Mammary epithelial cell (primary cell): Measurements from ENCODE around the gene SEC24D.

Source experiments
- EZH2 ChIP-seq: IDR thresholded peaks from 2 replicates; pipeline ENCODE4 v1.6.1; 2012; ENCODE audit warnings: low read length, inconsistent platforms, borderline replicate concordance
- TF ChIP-seq, protein P1 (sequence below), 2 donors: IDR thresholded peaks in 1 of 2; conservative IDR thresholded peaks in 1 of 2; 2 replicates each; pipeline ENCODE4 v1.5.1; 2011 to 2012; ENCODE audit warnings: inconsistent platforms in 2 of 2, low read length in 2 of 2, mild to moderate bottlenecking in 2 of 2, control low read depth in 1 of 2, low read depth in 1 of 2; ENCODE audit not compliant: insufficient read depth in 1 of 2; ENCODE audit errors: extremely low read depth in 1 of 2

GRCh38 chr4:118738090-118738489 is 97.8 kb downstream of the SEC24D start:
- TF ChIP-seq, protein P1, sequence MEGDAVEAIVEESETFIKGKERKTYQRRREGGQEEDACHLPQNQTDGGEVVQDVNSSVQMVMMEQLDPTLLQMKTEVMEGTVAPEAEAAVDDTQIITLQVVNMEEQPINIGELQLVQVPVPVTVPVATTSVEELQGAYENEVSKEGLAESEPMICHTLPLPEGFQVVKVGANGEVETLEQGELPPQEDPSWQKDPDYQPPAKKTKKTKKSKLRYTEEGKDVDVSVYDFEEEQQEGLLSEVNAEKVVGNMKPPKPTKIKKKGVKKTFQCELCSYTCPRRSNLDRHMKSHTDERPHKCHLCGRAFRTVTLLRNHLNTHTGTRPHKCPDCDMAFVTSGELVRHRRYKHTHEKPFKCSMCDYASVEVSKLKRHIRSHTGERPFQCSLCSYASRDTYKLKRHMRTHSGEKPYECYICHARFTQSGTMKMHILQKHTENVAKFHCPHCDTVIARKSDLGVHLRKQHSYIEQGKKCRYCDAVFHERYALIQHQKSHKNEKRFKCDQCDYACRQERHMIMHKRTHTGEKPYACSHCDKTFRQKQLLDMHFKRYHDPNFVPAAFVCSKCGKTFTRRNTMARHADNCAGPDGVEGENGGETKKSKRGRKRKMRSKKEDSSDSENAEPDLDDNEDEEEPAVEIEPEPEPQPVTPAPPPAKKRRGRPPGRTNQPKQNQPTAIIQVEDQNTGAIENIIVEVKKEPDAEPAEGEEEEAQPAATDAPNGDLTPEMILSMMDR (conservative IDR thresholded peaks at IDR 0.05 in 1 of 2, IDR thresholded peaks at IDR 0.05 in 1 of 2; ENCODE audit: extremely low read depth in 1 of 2, insufficient read depth in 1 of 2, low read depth in 1 of 2, low read length in 2 of 2), result no peak
- no peak for TF ChIP-seq EZH2
